ENCODE measurements around the gene PXYLP1. TPM values are rescaled to one million over a fixed set of nuclear protein-coding genes. Genes with fewer than 3 reads are reported as not detected.

PXYLP1 gene
- total RNA-seq, 4 donors from 2014 or later, result 5.5 to 16.2 (median 9.8) TPM

DNA sequence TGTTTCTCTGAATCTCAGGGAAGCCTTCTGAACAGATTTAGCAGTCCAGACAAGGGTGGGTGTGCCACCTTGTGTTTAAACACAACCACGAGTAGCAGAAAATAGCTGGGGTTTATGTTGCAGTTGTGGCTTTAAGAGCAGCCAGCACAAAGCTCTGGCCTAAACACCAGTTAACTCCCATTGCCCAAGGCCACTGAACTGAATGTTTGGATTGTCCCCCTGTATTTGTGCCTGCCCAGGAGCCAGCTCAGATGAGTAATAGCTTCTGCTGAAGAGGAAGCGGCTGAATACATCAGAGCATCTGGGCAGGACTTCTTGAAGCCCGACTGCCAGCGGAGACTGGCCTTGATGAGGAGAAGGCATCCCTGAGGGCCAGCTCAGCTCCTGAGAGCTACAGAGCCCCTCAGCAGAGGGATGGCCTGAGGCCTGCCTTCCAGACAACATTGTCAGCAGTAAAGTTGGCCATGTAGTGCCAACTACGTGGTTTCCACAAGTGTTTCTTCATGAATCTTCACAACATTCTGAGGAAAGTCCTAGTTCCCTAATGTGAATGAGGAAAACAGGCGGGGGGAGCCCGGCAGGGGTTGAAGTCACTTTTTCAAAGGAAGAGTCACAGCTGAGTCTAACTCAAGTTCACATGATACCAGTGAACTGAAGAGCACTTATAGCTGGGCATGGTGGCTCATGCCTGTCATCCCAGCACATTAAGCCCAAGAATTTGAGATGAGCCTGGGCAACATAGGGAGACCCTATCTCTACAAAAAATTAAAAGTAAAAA lies 70.9 kb downstream of the PXYLP1 start:
- DNase-seq (ENCODE audit: low spot score), result no peak
- ATAC-seq (ENCODE audit: low FRiP score), result no peak
- TF ChIP-seq, protein P1, sequence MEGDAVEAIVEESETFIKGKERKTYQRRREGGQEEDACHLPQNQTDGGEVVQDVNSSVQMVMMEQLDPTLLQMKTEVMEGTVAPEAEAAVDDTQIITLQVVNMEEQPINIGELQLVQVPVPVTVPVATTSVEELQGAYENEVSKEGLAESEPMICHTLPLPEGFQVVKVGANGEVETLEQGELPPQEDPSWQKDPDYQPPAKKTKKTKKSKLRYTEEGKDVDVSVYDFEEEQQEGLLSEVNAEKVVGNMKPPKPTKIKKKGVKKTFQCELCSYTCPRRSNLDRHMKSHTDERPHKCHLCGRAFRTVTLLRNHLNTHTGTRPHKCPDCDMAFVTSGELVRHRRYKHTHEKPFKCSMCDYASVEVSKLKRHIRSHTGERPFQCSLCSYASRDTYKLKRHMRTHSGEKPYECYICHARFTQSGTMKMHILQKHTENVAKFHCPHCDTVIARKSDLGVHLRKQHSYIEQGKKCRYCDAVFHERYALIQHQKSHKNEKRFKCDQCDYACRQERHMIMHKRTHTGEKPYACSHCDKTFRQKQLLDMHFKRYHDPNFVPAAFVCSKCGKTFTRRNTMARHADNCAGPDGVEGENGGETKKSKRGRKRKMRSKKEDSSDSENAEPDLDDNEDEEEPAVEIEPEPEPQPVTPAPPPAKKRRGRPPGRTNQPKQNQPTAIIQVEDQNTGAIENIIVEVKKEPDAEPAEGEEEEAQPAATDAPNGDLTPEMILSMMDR (IDR thresholded peaks at IDR 0.05), result no peak

DNA sequence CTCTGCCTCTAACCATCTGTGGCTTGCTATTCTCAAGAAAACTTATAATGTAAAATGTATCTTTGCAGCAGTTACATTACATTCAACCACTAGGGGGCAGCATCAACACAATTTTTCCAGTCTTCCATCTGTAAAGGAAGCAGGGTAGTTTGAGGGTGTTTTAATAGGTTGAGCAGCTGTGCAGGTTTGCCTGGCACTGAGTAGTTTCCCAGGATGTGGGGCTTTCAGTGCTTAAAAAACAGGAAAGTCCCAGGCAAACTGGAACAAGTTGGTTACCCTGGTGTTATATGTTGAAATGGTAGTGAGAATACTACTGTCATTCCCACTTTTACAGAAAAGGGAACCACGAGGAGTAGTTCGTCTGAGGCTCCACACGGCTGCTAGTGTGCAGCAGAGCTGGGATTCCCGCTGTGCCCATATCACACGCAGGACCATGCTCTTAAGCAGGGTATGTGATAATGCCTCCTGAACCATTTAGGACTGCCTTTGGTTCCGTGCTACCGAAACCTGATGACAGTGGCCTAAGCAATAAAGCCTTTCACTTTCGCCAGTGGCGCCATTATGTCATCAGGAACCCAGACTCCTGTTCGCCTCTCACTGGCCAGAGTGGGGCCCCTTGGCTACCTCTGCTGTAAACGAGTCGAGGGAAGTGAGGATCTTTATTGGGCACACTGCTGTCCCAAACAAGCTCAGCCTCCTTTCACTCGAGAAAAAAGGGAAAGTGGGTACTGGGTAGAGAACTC lies 72.0 kb downstream of the PXYLP1 start:
- ATAC-seq (ENCODE audit: low FRiP score) (peak; percentile 72), DNase-seq (ENCODE audit: low spot score) (no peak)
- TF ChIP-seq, protein P1 (IDR thresholded peaks at IDR 0.05), result peak in 1 of 3 donors; percentile 5

DNA sequence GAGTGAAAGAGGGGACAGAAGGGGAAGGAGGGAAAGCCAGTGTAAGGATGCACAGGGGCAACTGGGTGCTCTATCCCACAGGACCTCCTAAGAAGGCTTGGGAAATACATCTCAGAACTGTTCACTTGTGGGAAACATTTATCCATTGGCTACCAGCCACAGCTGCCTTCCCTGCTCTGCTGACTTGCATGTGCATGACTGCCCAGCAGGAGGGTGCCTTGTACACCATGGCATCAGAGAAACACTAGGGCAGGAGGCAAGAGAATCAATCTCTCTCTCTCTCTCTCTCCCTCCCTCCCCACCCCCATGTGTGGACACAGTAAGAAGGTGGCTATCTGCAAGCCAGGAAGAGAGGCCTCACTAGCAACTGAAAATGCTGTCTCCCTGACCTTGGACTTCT lies 73.8 kb downstream of the PXYLP1 start:
- TF ChIP-seq, protein P1 (IDR thresholded peaks at IDR 0.05), result no peak
- ATAC-seq (ENCODE audit: low FRiP score), result no peak

DNA sequence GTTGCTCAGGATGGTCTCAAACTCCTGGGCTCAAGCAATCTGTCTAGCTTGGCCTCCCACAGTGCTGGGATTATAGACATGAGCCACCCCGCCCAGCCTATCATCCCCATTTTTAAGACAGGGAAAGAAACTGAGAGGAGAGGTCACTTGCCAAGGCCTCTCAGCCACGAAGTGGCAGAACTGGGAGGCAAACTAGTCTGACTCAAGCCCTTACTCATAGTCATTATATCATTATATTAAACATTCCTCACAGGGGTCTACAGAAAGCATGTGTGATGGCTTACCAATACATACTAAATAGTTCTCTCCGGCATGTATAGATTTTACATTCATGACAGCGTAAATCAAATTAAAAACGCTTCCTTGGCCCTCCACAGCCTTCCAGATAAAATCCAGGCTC lies 74.7 kb downstream of the PXYLP1 start:
- DNase-seq (ENCODE audit: low spot score) (no peak), ATAC-seq (ENCODE audit: low FRiP score) (no peak)
- TF ChIP-seq, protein P1 (IDR thresholded peaks at IDR 0.05), result no peak

More for the DNA sequence above, 73.8 kb downstream of the PXYLP1 start:
- no peak for DNase-seq (ENCODE audit: low spot score)

DNA sequence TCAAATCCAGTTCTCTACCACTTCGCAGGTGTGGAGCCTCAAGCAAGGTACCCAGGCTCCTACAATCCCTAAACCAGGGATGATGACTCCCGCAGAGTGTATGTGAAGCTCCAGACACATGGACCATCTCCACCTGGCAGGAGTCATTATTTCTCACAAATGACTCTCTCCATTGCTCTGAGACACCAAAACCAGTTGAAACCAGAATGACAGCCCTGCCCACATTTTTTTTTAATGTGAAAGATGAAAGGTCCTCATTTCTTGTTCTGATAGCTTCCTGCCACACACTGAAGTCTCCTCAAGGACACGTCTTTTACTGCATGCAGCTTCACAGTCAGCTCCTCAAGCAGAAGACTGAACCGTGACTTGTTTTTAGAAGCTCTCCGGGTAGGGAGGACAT lies 75.3 kb downstream of the PXYLP1 start:
- DNase-seq (ENCODE audit: low spot score) (no peak), ATAC-seq (ENCODE audit: low FRiP score) (no peak)

DNA sequence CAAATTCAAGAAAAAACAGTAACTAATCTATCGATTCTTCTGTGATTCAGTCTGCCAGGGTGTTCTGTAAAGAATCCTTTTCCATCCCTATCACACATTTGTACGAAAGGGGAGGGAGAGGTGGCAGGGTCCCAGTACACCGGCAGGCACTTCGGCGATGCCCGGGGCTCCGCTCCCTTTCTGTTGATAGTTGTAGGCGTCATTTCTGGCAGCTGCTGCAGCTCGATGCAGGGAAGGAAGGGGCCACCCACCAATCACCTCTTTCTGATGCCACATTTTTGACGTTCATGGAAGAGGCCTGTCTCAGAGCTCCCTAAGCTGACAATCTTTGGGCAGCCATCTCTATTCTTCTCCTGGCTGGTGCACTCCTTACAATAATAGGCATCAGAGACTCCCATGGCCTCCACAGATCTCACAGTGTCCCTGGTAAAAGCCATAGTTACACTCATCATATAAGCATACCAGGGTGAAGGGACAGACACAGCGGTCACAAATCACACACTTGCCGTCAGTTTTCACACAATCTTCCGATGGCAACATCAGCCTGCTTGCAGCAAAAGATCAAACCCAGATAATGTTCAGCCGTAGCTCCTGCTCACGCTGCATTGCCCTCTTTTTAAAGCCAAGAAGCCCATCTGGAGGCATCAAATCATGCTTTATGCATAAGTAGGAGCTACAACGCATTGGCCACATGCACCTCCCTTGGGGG lies 75.9 kb downstream of the PXYLP1 start:
- ATAC-seq (ENCODE audit: low FRiP score) (no peak), DNase-seq (ENCODE audit: low spot score) (no peak)
- TF ChIP-seq, protein P1 (IDR thresholded peaks at IDR 0.05), result no peak

More for the DNA sequence above, 75.3 kb downstream of the PXYLP1 start:
- TF ChIP-seq, protein P1 (IDR thresholded peaks at IDR 0.05), result no peak

Data from omental fat pad (tissue), 4 donors.